Activated CD4-positive, alpha-beta memory T cell treated with anti-CD3 and anti-CD28 coated beads, Interleukin-2, amount 10 ng/mL, durations not matched to agents 7 days and 5 days (primary cell): Measurements from ENCODE around the gene CPAMD8. TPM values are rescaled to one million over a fixed set of nuclear protein-coding genes. Genes with fewer than 3 reads are reported as not detected.

ENCODE experiments used
- CTCF ChIA-PET: fragments of 350-600 bp; sonication (Branson Sonifier 250); formaldehyde crosslinking; loops from one replicate; lab custom pipeline; 2021; ENCODE audit warnings: antibody characterized with exemption, inconsistent platforms; lab: Charles Lee
- POLR2A ChIA-PET: fragments of 350-600 bp; sonication (Branson Sonifier 250); formaldehyde crosslinking; loops from one replicate; lab custom pipeline; 2021; ENCODE audit warnings: antibody characterized with exemption; lab: Charles Lee
- DNase-seq: peaks from one replicate; pipeline ENCODE4 v3.0.0-alpha.2; 2020
- H3K27ac Mint-ChIP-seq: one replicate; pipeline ENCODE4 v1.8.0; 2021; ENCODE audit warnings: mild to moderate bottlenecking, mixed read lengths
- H3K27me3 Mint-ChIP-seq: one replicate; pipeline ENCODE4 v1.8.0; 2021; ENCODE audit warnings: mixed read lengths
- H3K36me3 Mint-ChIP-seq: one replicate; pipeline ENCODE4 v1.8.0; 2021; ENCODE audit warnings: low read depth, mixed read lengths
- H3K4me1 Mint-ChIP-seq: one replicate; pipeline ENCODE4 v1.8.0; 2021; ENCODE audit warnings: mixed read lengths
- H3K4me3 Mint-ChIP-seq: one replicate; pipeline ENCODE4 v1.8.0; 2021; ENCODE audit warnings: mild to moderate bottlenecking, mixed read lengths
- H3K9me3 Mint-ChIP-seq: one replicate; pipeline ENCODE4 v1.8.0; 2021; ENCODE audit warnings: mixed read lengths
- total RNA-seq, 2 experiments: library from RNA; stranded (reverse); gene quantifications; one replicate each; pipeline ENCODE4 v1.2.3, GENCODE V29; 2021

CPAMD8 gene
- total RNA-seq, 2 experiments from 2014 or later, result 1.2 to 1.4 TPM

GRCh38 chr19:16849168-16849567 is 177.4 kb downstream of the CPAMD8 start:
- Mint-ChIP-seq H3K27me3 (no peaks in the 10 kb centered on the region), H3K36me3 (peaks cover 24% of the 10 kb centered on the region), H3K9me3 (no peaks in the 10 kb centered on the region), H3K4me3 (no peak overlapping the region), H3K27ac (no peak overlapping the region), H3K4me1 (no peaks in the 10 kb centered on the region)
- DNase-seq, result no peak
- CTCF ChIA-PET, result no interaction called here
- POLR2A ChIA-PET, result no interaction called here

GRCh38 chr19:16847430-16847829 is 179.2 kb downstream of the CPAMD8 start:
- Mint-ChIP-seq H3K9me3 (no peaks in the 10 kb centered on the region), H3K4me3 (no peak overlapping the region), H3K27me3 (no peaks in the 10 kb centered on the region), H3K36me3 (peaks cover 17% of the 10 kb centered on the region), H3K27ac (no peak overlapping the region), H3K4me1 (no peaks in the 10 kb centered on the region)
- POLR2A ChIA-PET, result no interaction called here
- DNase-seq, result no peak
- CTCF ChIA-PET, result no interaction called here

GRCh38 chr19:16846901-16847300 is 179.7 kb downstream of the CPAMD8 start:
- Mint-ChIP-seq H3K27ac (no peak overlapping the region), H3K4me1 (no peaks in the 10 kb centered on the region), H3K27me3 (no peaks in the 10 kb centered on the region), H3K9me3 (no peaks in the 10 kb centered on the region), H3K4me3 (no peak overlapping the region), H3K36me3 (peaks cover 15% of the 10 kb centered on the region)
- ChIA-PET POLR2A (no interaction called here), CTCF (no interaction called here)
- no peak for DNase-seq

Other genes starting within 250 kb of the CPAMD8 start
- gene SIN3B, start 197.4 kb downstream of the CPAMD8 start, total RNA-seq, result 10 to 100 TPM; 25.8 to 28.1 TPM
- gene F2RL3, start 137.8 kb downstream of the CPAMD8 start, total RNA-seq, result under 1 TPM; 0.08 to 0.13 TPM
- 10 to 100 TPM; 37.0 to 40.6 TPM for gene HAUS8, start 48.6 kb upstream of the CPAMD8 start, total RNA-seq
- gene MYO9B, start 49.0 kb upstream of the CPAMD8 start, total RNA-seq, result 100 to 1,000 TPM; 190 to 203 TPM
- gene USE1, start 188.5 kb upstream of the CPAMD8 start, total RNA-seq, result 10 to 100 TPM; 19.9 to 20.4 TPM
- gene OCEL1, start 199.4 kb upstream of the CPAMD8 start, total RNA-seq, result 10 to 100 TPM; 20.9 to 22.6 TPM
- gene NR2F6, start 219.1 kb upstream of the CPAMD8 start, total RNA-seq, result 1 to 10 TPM; 5.7 to 6.5 TPM
- gene USHBP1, start 237.9 kb upstream of the CPAMD8 start, total RNA-seq, result under 1 TPM; 0.38 to 0.45 TPM
- 100 to 1,000 TPM in 1 of 2 experiments, 10 to 100 TPM in 1; 98.5 to 100 TPM for gene BABAM1, start 240.6 kb upstream of the CPAMD8 start, total RNA-seq